PC-9 (cell line): ENCODE results near the gene MAJIN.

Source experiments
- CTCF ChIP-seq: fragments of 200-600 bp; sonication (generic); conservative IDR thresholded peaks from 2 replicates; pipeline ENCODE4 v1.6.1; 2017; ENCODE audit warnings: mixed run types, antibody characterized with exemption, mild to moderate bottlenecking, moderate library complexity
- EZH2 ChIP-seq: fragments of 200-600 bp; sonication (generic); IDR thresholded peaks from 2 replicates; pipeline ENCODE4 v1.8.0; 2017; ENCODE audit warnings: antibody characterized with exemption, low read depth

- TF ChIP-seq EZH2 (no peak), CTCF (no peak)
Measured at GRCh38 chr11:64989416-64989815, 17.5 kb upstream of the MAJIN start.
